ENCODE results near the gene MZT1.
"Not testable (repeated sequence)": the region's sequence is repeated elsewhere in the genome, so short reads cannot be mapped to it uniquely, and the experiment has no call there.

DNA sequence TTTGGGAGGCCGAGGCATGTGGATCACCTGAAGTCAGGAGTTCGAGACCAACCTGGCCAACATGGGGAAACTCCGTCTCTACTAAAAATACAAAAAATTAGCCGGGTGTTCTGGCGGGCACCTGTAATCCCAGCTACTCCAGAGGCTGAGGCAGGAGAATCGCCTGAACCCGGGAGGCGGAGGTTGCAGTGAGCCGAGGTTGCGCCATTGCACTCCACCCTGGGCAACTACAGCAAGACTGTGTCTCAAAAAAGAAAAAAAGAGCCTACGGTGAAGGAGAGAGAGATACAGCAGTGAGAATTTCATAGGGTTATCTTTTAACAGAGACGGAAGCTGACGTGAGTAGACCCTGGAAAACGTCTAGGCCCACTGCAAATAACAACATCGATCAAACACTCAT is 1.2 kb downstream of the MZT1 start:
- TF ChIP-seq, protein P1, sequence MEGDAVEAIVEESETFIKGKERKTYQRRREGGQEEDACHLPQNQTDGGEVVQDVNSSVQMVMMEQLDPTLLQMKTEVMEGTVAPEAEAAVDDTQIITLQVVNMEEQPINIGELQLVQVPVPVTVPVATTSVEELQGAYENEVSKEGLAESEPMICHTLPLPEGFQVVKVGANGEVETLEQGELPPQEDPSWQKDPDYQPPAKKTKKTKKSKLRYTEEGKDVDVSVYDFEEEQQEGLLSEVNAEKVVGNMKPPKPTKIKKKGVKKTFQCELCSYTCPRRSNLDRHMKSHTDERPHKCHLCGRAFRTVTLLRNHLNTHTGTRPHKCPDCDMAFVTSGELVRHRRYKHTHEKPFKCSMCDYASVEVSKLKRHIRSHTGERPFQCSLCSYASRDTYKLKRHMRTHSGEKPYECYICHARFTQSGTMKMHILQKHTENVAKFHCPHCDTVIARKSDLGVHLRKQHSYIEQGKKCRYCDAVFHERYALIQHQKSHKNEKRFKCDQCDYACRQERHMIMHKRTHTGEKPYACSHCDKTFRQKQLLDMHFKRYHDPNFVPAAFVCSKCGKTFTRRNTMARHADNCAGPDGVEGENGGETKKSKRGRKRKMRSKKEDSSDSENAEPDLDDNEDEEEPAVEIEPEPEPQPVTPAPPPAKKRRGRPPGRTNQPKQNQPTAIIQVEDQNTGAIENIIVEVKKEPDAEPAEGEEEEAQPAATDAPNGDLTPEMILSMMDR (conservative IDR thresholded peaks at IDR 0.05; ENCODE audit: low read length) = not testable (repeated sequence)
- not testable (repeated sequence) for TF ChIP-seq EZH2phosphoT487 (IDR thresholded peaks at IDR 0.05; ENCODE audit: borderline replicate concordance)

Measured in Loucy (cell line).